Caco-2 (cell line): ENCODE measurements around the gene RAB28. TPM values are rescaled to one million over a fixed set of nuclear protein-coding genes. Genes with fewer than 3 reads are reported as not detected.

ENCODE experiments used
- BruUV-seq: library from RNA; stranded (reverse); fragments of 400-500 nt; replicated peaks from 2 replicates; lab custom pipeline; 2021; lab: Mats Ljungman, UMichigan
- CTCF ChIA-PET: fragments of 300-600 bp; sonication (Branson Sonifier 250); formaldehyde crosslinking; loops from one replicate; lab custom pipeline; 2022; ENCODE audit warnings: antibody characterized with exemption; lab: Charles Lee
- POLR2A ChIA-PET: fragments of 300-600 bp; sonication (Branson Sonifier 250); formaldehyde crosslinking; loops from one replicate; lab custom pipeline; 2022; ENCODE audit warnings: antibody characterized with exemption; lab: Charles Lee
- DNase-seq, 2 experiments: peaks; one replicate each; pipeline versions ENCODE4 v3.0.0 to v3.0.0-alpha.2; 2020 to 2022
- H3K27me3 ChIP-seq: replicated peaks from 2 replicates; pipeline ENCODE4 v1.6.0; 2011; ENCODE audit warnings: low read length; ENCODE audit not compliant: control insufficient read depth, insufficient read depth
- H3K36me3 ChIP-seq: 2 replicates; pipeline ENCODE4 v1.5.1; 2011; ENCODE audit warnings: low read length; ENCODE audit not compliant: control insufficient read depth, insufficient read depth
- H3K4me1 ChIP-seq: fragments of 250-450 bp; sonication (Bioruptor Pico); 2 replicates; pipeline ENCODE4 v1.5.1; 2020; ENCODE audit warnings: mild to moderate bottlenecking
- H3K4me3 ChIP-seq: 2 replicates; pipeline ENCODE4 v1.5.1; 2011; ENCODE audit warnings: low read depth, mild to moderate bottlenecking, control low read depth, low read length
- H3K9me3 ChIP-seq: fragments of 250-450 bp; sonication (Bioruptor Pico); 2 replicates; pipeline ENCODE4 v1.5.1; 2020; ENCODE audit warnings: mild to moderate bottlenecking, moderate library complexity
- H3K27ac Mint-ChIP-seq: one replicate; pipeline ENCODE4 v1.8.0; 2022; ENCODE audit warnings: mixed read lengths; ENCODE audit not compliant: unreplicated experiment
- H3K27me3 Mint-ChIP-seq: one replicate; pipeline ENCODE4 v1.8.0; 2022; ENCODE audit warnings: mixed read lengths; ENCODE audit not compliant: insufficient read depth, unreplicated experiment
- H3K36me3 Mint-ChIP-seq: one replicate; pipeline ENCODE4 v1.8.0; 2022; ENCODE audit warnings: mild to moderate bottlenecking, mixed read lengths; ENCODE audit not compliant: insufficient read depth, unreplicated experiment
- H3K4me1 Mint-ChIP-seq: one replicate; pipeline ENCODE4 v1.8.0; 2022; ENCODE audit warnings: low read depth, mixed read lengths; ENCODE audit not compliant: unreplicated experiment
- H3K4me3 Mint-ChIP-seq: one replicate; pipeline ENCODE4 v1.8.0; 2022; ENCODE audit warnings: mild to moderate bottlenecking, moderate library complexity, mixed read lengths; ENCODE audit not compliant: unreplicated experiment
- H3K9me3 Mint-ChIP-seq: one replicate; pipeline ENCODE4 v1.8.0; 2022; ENCODE audit warnings: mixed read lengths; ENCODE audit not compliant: unreplicated experiment
- intact Hi-C: fragments of 100-400 bp; cut with micrococcal nuclease; formaldehyde crosslinking; loops from one replicate; pipeline ENCODE4 v1.10.0; 2022; ENCODE audit not compliant: unreplicated experiment
- total RNA-seq: library from RNA; stranded (reverse); gene quantifications from 2 replicates; pipeline ENCODE4 v1.2.3, GENCODE V29; 2022
- TF ChIP-seq, protein P1 (sequence below), 2 experiments: fragments of 200-600 bp in 1 of 2; IDR thresholded peaks; 1 replicate in 1 of 2; 2 replicates in 1 of 2; pipeline versions ENCODE4 v1.5.1 to v1.8.0; 2011 to 2022; ENCODE audit warnings: antibody characterized with exemption in 1 of 2, control low read depth in 1 of 2, inconsistent platforms in 1 of 2, low read depth in 1 of 2, low read length in 1 of 2, mild to moderate bottlenecking in 1 of 2, moderate library complexity in 1 of 2; ENCODE audit not compliant: insufficient read depth in 1 of 2, severe bottlenecking in 1 of 2, unreplicated experiment in 1 of 2

Gene RAB28
- total RNA-seq, 1 experiment from 2014 or later, result 14.5 TPM

GRCh38 chr4:13455411-13455810 is 28.7 kb downstream of the RAB28 start:
- CTCF ChIA-PET, result no interaction called here
- H3K4me1 Mint-ChIP-seq, result no peaks in the 10 kb centered on the region

DNA sequence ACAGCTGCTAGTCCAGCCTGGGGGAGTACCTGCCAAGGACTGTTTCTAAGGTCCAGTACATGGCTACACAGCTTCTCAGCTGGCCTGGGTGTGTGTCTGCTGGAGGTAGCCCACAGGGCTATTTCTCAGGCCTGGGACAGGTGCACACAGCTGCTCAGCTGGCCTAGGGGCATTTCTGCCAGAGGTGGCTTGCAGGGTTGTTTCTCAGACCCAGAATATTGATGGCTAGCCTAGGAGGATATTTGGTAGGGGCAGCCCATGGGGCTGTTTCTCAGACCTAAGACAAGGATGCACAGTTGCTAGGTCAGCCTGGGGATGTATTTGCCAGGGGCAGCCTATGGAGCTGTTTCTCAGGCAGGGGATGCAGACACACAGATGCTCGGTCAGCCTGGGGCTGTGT is 29.4 kb downstream of the RAB28 start:
- intact Hi-C loops, result no loop called here
- Mint-ChIP-seq H3K9me3 (no peaks in the 10 kb centered on the region), H3K27me3 (no peaks in the 10 kb centered on the region), H3K36me3 (no peaks in the 10 kb centered on the region), H3K4me3 (no peak overlapping the region), H3K4me1 (no peaks in the 10 kb centered on the region), H3K27ac (no peak overlapping the region)
- Histone ChIP-seq H3K4me3 (no peak overlapping the region), H3K36me3 (no peaks in the 10 kb centered on the region), H3K27me3 (no peaks in the 10 kb centered on the region), H3K9me3 (no peaks in the 10 kb centered on the region), H3K4me1 (no peaks in the 10 kb centered on the region)
- DNase-seq, result no peak
- ChIA-PET CTCF (no interaction called here), POLR2A (no interaction called here)
- TF ChIP-seq, protein P1, sequence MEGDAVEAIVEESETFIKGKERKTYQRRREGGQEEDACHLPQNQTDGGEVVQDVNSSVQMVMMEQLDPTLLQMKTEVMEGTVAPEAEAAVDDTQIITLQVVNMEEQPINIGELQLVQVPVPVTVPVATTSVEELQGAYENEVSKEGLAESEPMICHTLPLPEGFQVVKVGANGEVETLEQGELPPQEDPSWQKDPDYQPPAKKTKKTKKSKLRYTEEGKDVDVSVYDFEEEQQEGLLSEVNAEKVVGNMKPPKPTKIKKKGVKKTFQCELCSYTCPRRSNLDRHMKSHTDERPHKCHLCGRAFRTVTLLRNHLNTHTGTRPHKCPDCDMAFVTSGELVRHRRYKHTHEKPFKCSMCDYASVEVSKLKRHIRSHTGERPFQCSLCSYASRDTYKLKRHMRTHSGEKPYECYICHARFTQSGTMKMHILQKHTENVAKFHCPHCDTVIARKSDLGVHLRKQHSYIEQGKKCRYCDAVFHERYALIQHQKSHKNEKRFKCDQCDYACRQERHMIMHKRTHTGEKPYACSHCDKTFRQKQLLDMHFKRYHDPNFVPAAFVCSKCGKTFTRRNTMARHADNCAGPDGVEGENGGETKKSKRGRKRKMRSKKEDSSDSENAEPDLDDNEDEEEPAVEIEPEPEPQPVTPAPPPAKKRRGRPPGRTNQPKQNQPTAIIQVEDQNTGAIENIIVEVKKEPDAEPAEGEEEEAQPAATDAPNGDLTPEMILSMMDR (IDR thresholded peaks at IDR 0.05; ENCODE audit: insufficient read depth in 1 of 2, low read depth in 1 of 2, low read length in 1 of 2, severe bottlenecking in 1 of 2, unreplicated experiment in 1 of 2), result no peak
- no TSS peak for BruUV-seq

More at GRCh38 chr4:13455411-13455810, 28.7 kb downstream of the RAB28 start:
- H3K4me1 ChIP-seq, result no peaks in the 10 kb centered on the region
- no peak overlapping the region for H3K4me3 ChIP-seq
- Mint-ChIP-seq H3K9me3 (no peaks in the 10 kb centered on the region), H3K27ac (no peak overlapping the region), H3K4me3 (no peak overlapping the region), H3K36me3 (no peaks in the 10 kb centered on the region), H3K27me3 (no peaks in the 10 kb centered on the region)
- H3K36me3 ChIP-seq, result no peaks in the 10 kb centered on the region
- POLR2A ChIA-PET, result no interaction called here
- intact Hi-C loops, result no loop called here
- no peaks in the 10 kb centered on the region for H3K27me3 ChIP-seq
- no peaks in the 10 kb centered on the region for H3K9me3 ChIP-seq
- no peak for DNase-seq
- TF ChIP-seq, protein P1 (IDR thresholded peaks at IDR 0.05; ENCODE audit: insufficient read depth in 1 of 2, low read depth in 1 of 2, low read length in 1 of 2, severe bottlenecking in 1 of 2, unreplicated experiment in 1 of 2), result no peak
- no TSS peak for BruUV-seq

- CTCF ChIA-PET, result no interaction called here
- DNase-seq, result no peak
- no peaks in the 10 kb centered on the region for H3K4me1 ChIP-seq
- H3K9me3 ChIP-seq, result no peaks in the 10 kb centered on the region
- Mint-ChIP-seq H3K36me3 (no peaks in the 10 kb centered on the region), H3K4me1 (no peaks in the 10 kb centered on the region), H3K9me3 (no peaks in the 10 kb centered on the region), H3K4me3 (no peak overlapping the region), H3K27me3 (no peaks in the 10 kb centered on the region), H3K27ac (no peak overlapping the region)
- intact Hi-C loops, result no loop called here
- H3K4me3 ChIP-seq, result no peak overlapping the region
- H3K36me3 ChIP-seq, result no peaks in the 10 kb centered on the region
- POLR2A ChIA-PET, result no interaction called here
- TF ChIP-seq, protein P1 (IDR thresholded peaks at IDR 0.05; ENCODE audit: insufficient read depth in 1 of 2, low read depth in 1 of 2, low read length in 1 of 2, severe bottlenecking in 1 of 2, unreplicated experiment in 1 of 2), result no peak
- BruUV-seq, result no TSS peak
- no peaks in the 10 kb centered on the region for H3K27me3 ChIP-seq
Measured at GRCh38 chr4:13452927-13453579, 31.1 kb downstream of the RAB28 start.
